ENCODE data around the gene DTX4. TPM values are rescaled to one million over a fixed set of nuclear protein-coding genes. Genes with fewer than 3 reads are reported as not detected.

The DTX4 gene
- polyA plus RNA-seq, 3 donors, result 52.9 to 66.2 (median 53.9) TPM

GRCh38 chr11:59158206-59159068 lies 13.5 kb upstream of the DTX4 start:
- DNase-seq, result peak; percentile 71

GRCh38 chr11:59164028-59164427 lies 7.9 kb upstream of the DTX4 start:
- DNase-seq, result no peak

- peak; percentile 34 for DNase-seq
Measured at GRCh38 chr11:59172345-59173079, 580 bp downstream of the DTX4 start.

- peak; percentile 74 for DNase-seq
Measured at GRCh38 chr11:59173080-59173963, 1.4 kb downstream of the DTX4 start.

- DNase-seq, result peak; percentile 27
Measured at GRCh38 chr11:59173964-59174663, 2.2 kb downstream of the DTX4 start.

GRCh38 chr11:59174664-59175033 lies 2.7 kb downstream of the DTX4 start:
- DNase-seq, result no peak

GRCh38 chr11:59175091-59175501 lies 3.2 kb downstream of the DTX4 start:
- no peak for DNase-seq

- no peak for DNase-seq
Measured at GRCh38 chr11:59176330-59176729, 4.4 kb downstream of the DTX4 start.

GRCh38 chr11:59178402-59178801 lies 6.5 kb downstream of the DTX4 start:
- no peak for DNase-seq

- DNase-seq, result no peak
Measured at GRCh38 chr11:59179121-59179520, 7.2 kb downstream of the DTX4 start.

- DNase-seq, result no peak
Measured at GRCh38 chr11:59180168-59180776, 8.3 kb downstream of the DTX4 start.

- DNase-seq, result no peak
Measured at GRCh38 chr11:59180907-59181306, 9.0 kb downstream of the DTX4 start.

GRCh38 chr11:59181746-59182456 lies 10.0 kb downstream of the DTX4 start:
- DNase-seq, result no peak

- no peak for DNase-seq
Measured at GRCh38 chr11:59182457-59183151, 10.7 kb downstream of the DTX4 start.

GRCh38 chr11:59183771-59184170 lies 11.8 kb downstream of the DTX4 start:
- DNase-seq, result no peak

GRCh38 chr11:59184691-59185339 lies 12.9 kb downstream of the DTX4 start:
- no peak for DNase-seq

- DNase-seq, result no peak
Measured at GRCh38 chr11:59185386-59185945, 13.5 kb downstream of the DTX4 start.

- peak; percentile 37 for DNase-seq
Measured at GRCh38 chr11:59186130-59186594, 14.2 kb downstream of the DTX4 start.

- DNase-seq, result no peak
Measured at GRCh38 chr11:59187035-59187434, 15.1 kb downstream of the DTX4 start.
